ENCODE measurements around the gene SLC9A3.

The SLC9A3 gene

GRCh38 chr5:453725-454481 lies 70.3 kb downstream of the SLC9A3 start:
- DNase-seq (ENCODE audit: insufficient read length, low spot score): no peak
- no peak for FAIRE-seq
- no peak for TF ChIP-seq CTCF (IDR thresholded peaks at IDR 0.05; ENCODE audit: insufficient read depth, missing control alignments)

- DNase-seq (ENCODE audit: insufficient read length, low spot score): no peak
- no peak for FAIRE-seq
- no peak for TF ChIP-seq CTCF (IDR thresholded peaks at IDR 0.05; ENCODE audit: insufficient read depth, missing control alignments)
Observed at GRCh38 chr5:452978-453710, 71.1 kb downstream of the SLC9A3 start.

- FAIRE-seq (no peak), DNase-seq (ENCODE audit: insufficient read length, low spot score) (no peak)
- no peak for TF ChIP-seq CTCF (IDR thresholded peaks at IDR 0.05; ENCODE audit: insufficient read depth, missing control alignments)
Observed at GRCh38 chr5:451587-452458, 72.4 kb downstream of the SLC9A3 start.

- no peak for FAIRE-seq
- no peak for TF ChIP-seq CTCF (IDR thresholded peaks at IDR 0.05; ENCODE audit: insufficient read depth, missing control alignments)
- no peak for DNase-seq (ENCODE audit: insufficient read length, low spot score)
Observed at GRCh38 chr5:449151-449550, 75.1 kb downstream of the SLC9A3 start.

- no peak for DNase-seq (ENCODE audit: insufficient read length, low spot score)
- TF ChIP-seq CTCF (IDR thresholded peaks at IDR 0.05; ENCODE audit: insufficient read depth, missing control alignments): no peak
- no peak for FAIRE-seq
Observed at GRCh38 chr5:448766-449090, 75.5 kb downstream of the SLC9A3 start.

GRCh38 chr5:448061-448765 lies 76.0 kb downstream of the SLC9A3 start:
- FAIRE-seq: no peak
- DNase-seq (ENCODE audit: insufficient read length, low spot score): no peak
- TF ChIP-seq CTCF (IDR thresholded peaks at IDR 0.05; ENCODE audit: insufficient read depth, missing control alignments): no peak
